SK-N-SH treated with all-trans-retinoic acid at 6 μM for 48 hours (cell line): Measurements from ENCODE around the gene TF.

Experiments used
- ATAC-seq: fragments of 200-7000 bp; cut with Tn5 transposase; 3 replicates; pipeline ENCODE4 v1.9.1; 2020; ENCODE audit warnings: mild to moderate bottlenecking, moderate library complexity
- ARNTL ChIP-seq: fragments of 450-650 bp; formaldehyde crosslinking; IDR thresholded peaks from 2 replicates; pipeline ENCODE4 v1.5.0; 2020; ENCODE audit warnings: low read depth, mild to moderate bottlenecking, moderate library complexity, borderline replicate concordance
- BACH2 ChIP-seq: fragments of 250-450 bp; sonication (Bioruptor Pico); IDR thresholded peaks from 2 replicates; pipeline ENCODE4 v1.9.0; 2021; ENCODE audit warnings: mild to moderate bottlenecking, borderline replicate concordance
- CREB5 ChIP-seq: fragments of 250-450 bp; sonication (Bioruptor Pico); IDR thresholded peaks from 2 replicates; pipeline ENCODE4 v1.5.1; 2020; ENCODE audit warnings: low read depth, mild to moderate bottlenecking, moderate library complexity
- CSDC2 ChIP-seq: fragments of 250-450 bp; sonication (Bioruptor Pico); IDR thresholded peaks from 2 replicates; pipeline ENCODE4 v1.5.0; 2020; ENCODE audit warnings: mild to moderate bottlenecking, moderate library complexity
- CSRNP3 ChIP-seq: fragments of 250-450 bp; sonication (Bioruptor Pico); IDR thresholded peaks from 2 replicates; pipeline ENCODE4 v1.5.1; 2021; ENCODE audit warnings: mild to moderate bottlenecking, moderate library complexity
- ESRRG ChIP-seq: fragments of 250-450 bp; sonication (Bioruptor Pico); IDR thresholded peaks from 2 replicates; pipeline ENCODE4 v1.6.1; 2021; ENCODE audit warnings: mild to moderate bottlenecking
- GLIS3 ChIP-seq: fragments of 250-450 bp; sonication (Bioruptor Pico); IDR thresholded peaks from 2 replicates; pipeline ENCODE4 v1.5.0; 2020; ENCODE audit warnings: mild to moderate bottlenecking, moderate library complexity
- ISL1 ChIP-seq: fragments of 250-450 bp; sonication (Bioruptor Pico); IDR thresholded peaks from 2 replicates; pipeline ENCODE4 v2.1.2; 2022; ENCODE audit warnings: mild to moderate bottlenecking, moderate library complexity
- OSR1 ChIP-seq: fragments of 250-450 bp; sonication (Bioruptor Pico); IDR thresholded peaks from 2 replicates; pipeline ENCODE4 v1.8.0; 2022; ENCODE audit warnings: moderate library complexity, mild to moderate bottlenecking, inconsistent platforms
- PATZ1 ChIP-seq: fragments of 250-450 bp; sonication (Bioruptor Pico); IDR thresholded peaks from 2 replicates; pipeline ENCODE4 v1.8.0; 2020; ENCODE audit warnings: mild to moderate bottlenecking, moderate library complexity, borderline replicate concordance
- PPARA ChIP-seq: fragments of 250-450 bp; sonication (Bioruptor Pico); IDR thresholded peaks from 2 replicates; pipeline ENCODE4 v1.5.0; 2020; ENCODE audit warnings: mild to moderate bottlenecking, borderline replicate concordance
- SNAI2 ChIP-seq: fragments of 250-450 bp; sonication (Bioruptor Pico); IDR thresholded peaks from 2 replicates; pipeline ENCODE4 v1.5.0; 2020; ENCODE audit warnings: mild to moderate bottlenecking, moderate library complexity
- TCF4 ChIP-seq: fragments of 250-450 bp; sonication (Bioruptor Pico); IDR thresholded peaks from 2 replicates; pipeline ENCODE4 v1.8.0; 2021; ENCODE audit warnings: mild to moderate bottlenecking, moderate library complexity, borderline replicate concordance
- TOX ChIP-seq: fragments of 250-450 bp; sonication (Bioruptor Pico); IDR thresholded peaks from 2 replicates; pipeline ENCODE4 v1.8.0; 2021; ENCODE audit warnings: mild to moderate bottlenecking, moderate library complexity, borderline replicate concordance
- TSHZ2 ChIP-seq: fragments of 250-450 bp; sonication (Bioruptor Pico); IDR thresholded peaks from 2 replicates; pipeline ENCODE4 v1.5.0; 2020; ENCODE audit warnings: mild to moderate bottlenecking, moderate library complexity
- ZC3H10 ChIP-seq: fragments of 250-450 bp; sonication (Bioruptor Pico); IDR thresholded peaks from 2 replicates; pipeline ENCODE4 v1.5.1; 2021; ENCODE audit warnings: mild to moderate bottlenecking, moderate library complexity
- ZFP30 ChIP-seq: fragments of 450-650 bp; formaldehyde crosslinking; IDR thresholded peaks from 2 replicates; pipeline ENCODE4 v1.5.0; 2022; ENCODE audit warnings: mild to moderate bottlenecking, moderate library complexity
- ZNF565 ChIP-seq: fragments of 450-650 bp; formaldehyde crosslinking; conservative IDR thresholded peaks from 2 replicates; pipeline ENCODE4 v1.5.0; 2020; ENCODE audit warnings: low read depth, mild to moderate bottlenecking, moderate library complexity
- ZNF70 ChIP-seq: fragments of 450-650 bp; formaldehyde crosslinking; IDR thresholded peaks from 2 replicates; pipeline ENCODE4 v1.5.0; 2020; ENCODE audit warnings: mild to moderate bottlenecking, moderate library complexity
- ZNF8 ChIP-seq: fragments of 450-650 bp; formaldehyde crosslinking; IDR thresholded peaks from 2 replicates; pipeline ENCODE4 v1.5.0; 2020; ENCODE audit warnings: mild to moderate bottlenecking, moderate library complexity

The TF gene

DNA sequence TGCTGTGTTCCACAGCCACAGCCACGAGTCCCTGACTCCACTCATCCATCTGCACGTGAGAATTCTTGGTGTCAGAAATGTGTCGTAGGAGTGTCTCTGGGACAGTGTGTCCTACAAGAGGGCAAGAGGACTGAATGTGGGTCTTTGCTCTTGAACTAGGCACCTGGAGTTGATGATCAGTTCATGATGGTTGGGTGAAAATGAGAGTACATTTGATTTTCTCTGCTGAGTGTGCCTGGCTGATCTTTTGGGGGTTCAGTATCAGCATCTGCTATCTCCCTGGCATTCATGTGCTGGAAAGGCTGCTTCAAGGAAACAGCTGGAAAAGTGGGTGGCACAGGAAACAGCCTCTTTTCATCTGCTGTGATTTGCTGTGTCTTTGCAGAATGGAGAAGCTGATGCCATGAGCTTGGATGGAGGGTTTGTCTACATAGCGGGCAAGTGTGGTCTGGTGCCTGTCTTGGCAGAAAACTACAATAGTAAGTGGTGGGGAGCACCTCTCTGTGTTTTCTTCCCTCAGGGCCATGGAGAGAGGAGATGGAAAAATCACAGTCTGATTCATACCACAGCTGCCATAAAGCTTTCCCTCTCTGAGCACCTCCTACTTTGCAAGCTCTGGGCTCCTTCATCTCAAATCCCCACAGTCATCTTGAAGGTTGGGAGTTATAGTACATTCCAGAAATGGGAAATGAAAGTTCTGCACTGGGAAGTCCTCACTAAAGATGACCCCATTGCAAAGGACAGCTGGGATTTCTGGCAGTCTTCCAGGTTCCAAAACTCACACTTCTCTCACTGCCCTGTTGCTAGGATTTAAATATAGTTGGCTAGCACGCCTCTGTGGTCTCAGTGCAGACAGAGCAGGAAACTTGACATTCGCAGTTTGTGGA is 17.8 kb downstream of the TF start:
- no peak for ATAC-seq
- TF ChIP-seq TSHZ2 (no peak), BACH2 (CRISPR knock-in tag) (no peak), PPARA (CRISPR knock-in tag) (no peak), ZNF8 (CRISPR knock-in tag) (no peak), SNAI2 (CRISPR knock-in tag) (no peak), ISL1 (CRISPR knock-in tag) (no peak), ZNF565 (no peak), TCF4 (CRISPR knock-in tag) (no peak), TOX (CRISPR knock-in tag) (no peak)

- TF ChIP-seq ZNF70 (CRISPR knock-in tag) (no peak), CSDC2 (CRISPR knock-in tag) (no peak), TOX (CRISPR knock-in tag) (no peak), CSRNP3 (no peak), ESRRG (no peak), ARNTL (CRISPR knock-in tag) (no peak), CREB5 (CRISPR knock-in tag) (no peak), GLIS3 (CRISPR knock-in tag) (no peak), PATZ1 (CRISPR knock-in tag) (no peak), ZFP30 (CRISPR knock-in tag) (no peak), SNAI2 (CRISPR knock-in tag) (no peak), ISL1 (CRISPR knock-in tag) (no peak), ZNF565 (no peak), BACH2 (CRISPR knock-in tag) (no peak), TSHZ2 (no peak), ZC3H10 (CRISPR knock-in tag) (no peak), OSR1 (CRISPR knock-in tag) (no peak), ZNF8 (CRISPR knock-in tag) (no peak)
- no peak for ATAC-seq
Observed at GRCh38 chr3:133765256-133765655, 19.1 kb downstream of the TF start.
